ENCODE results near the gene DOLPP1. TPM values are rescaled to one million over a fixed set of nuclear protein-coding genes. Genes with fewer than 3 reads are reported as not detected.

The DOLPP1 gene
- total and polyA plus RNA-seq, 2 of the 8 experiments (the other 6 are each of a cell fraction or from before 2014, with no cell fraction given) = 36.0 to 45.3 TPM

DNA sequence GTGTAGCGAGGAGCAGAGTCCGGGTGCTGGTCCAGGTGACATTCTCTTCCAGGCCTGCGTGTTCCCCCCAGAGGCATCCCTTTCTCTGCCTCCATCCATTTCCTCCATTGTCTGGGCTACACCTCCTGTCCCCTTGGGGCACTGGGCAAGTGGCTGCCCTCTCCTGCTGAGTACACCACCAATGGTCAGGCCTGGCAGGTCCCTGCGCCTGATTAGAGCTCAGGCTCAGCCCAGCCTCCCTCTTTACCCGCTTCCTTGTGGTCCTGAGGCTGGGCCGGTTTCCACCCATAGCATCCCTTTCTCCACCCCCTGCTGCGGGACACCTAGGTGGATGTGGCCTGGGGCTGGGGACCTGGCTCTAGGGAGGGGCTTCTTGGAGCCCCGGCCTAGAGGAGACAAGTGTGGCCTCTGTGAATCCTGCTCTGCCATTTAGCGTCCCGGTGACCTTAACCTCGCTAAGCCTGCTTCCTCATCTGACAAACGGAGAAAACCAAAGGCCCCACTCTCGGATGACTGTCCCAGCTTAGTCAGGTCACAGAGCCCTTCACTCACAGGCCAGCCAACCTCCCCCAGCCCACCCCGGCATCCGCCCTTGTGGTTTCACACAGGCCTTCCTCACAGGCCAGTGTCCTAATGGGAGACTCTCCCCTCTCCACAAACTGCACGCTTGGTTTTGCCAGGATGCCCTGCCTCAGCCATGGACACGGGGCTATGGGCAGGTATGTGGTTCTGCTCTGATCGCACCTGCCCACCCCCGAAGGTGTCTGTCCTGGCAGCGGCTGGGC is 12.9 kb downstream of the DOLPP1 start:
- no peak overlapping the region for H4K91ac ChIP-seq (replicated peaks; ENCODE audit: insufficient read length, low read length)
- whole genome bisulfite sequencing, 2 experiments (ENCODE audit: extremely low coverage in 1 of 2, insufficient coverage in 1 of 2, insufficient read length in 1 of 2, insufficient replicate concordance in 2 of 2, low coverage in 1 of 2, low lambda C conversion rate in 2 of 2, missing lambda C conversion rate in 1 of 2) = 91% methylated on average over 18 of the region's 20 CpGs; no CpG with 5 or more reads in 1 of the 2 experiments
- H3K56ac ChIP-seq (replicated peaks; ENCODE audit: insufficient read length, low read depth, low read length) = no peak overlapping the region
- no peak overlapping the region for H3K4me3 ChIP-seq (ENCODE audit: extremely low read depth in 1 of 4, insufficient read depth in 2 of 4, low read depth in 3 of 4, low read length in 4 of 4)
- no peaks in the 10 kb centered on the region for H3K27me3 ChIP-seq (replicated peaks in 1 of 4; ENCODE audit: control insufficient read depth in 3 of 4, extremely low read depth in 1 of 4, insufficient read depth in 3 of 4, low read length in 3 of 4)
- no peak overlapping the region; the same call in 1 of the 2 replicates for H3K27ac ChIP-seq (ENCODE audit: low read depth, low read length)
- CTCF ChIA-PET (ENCODE audit: partially characterized antibody) = interaction anchor here (1.4 to 2.6 kb wide), 4 partner anchors 10 to 88 kb away, joined by 3 to 12 read pairs (median 6); no protein-coding TSS in a partner anchor
- no peak for TF ChIP-seq SP1 (IDR thresholded peaks at IDR 0.05; ENCODE audit: low read depth, low read length)
- no peak for TF ChIP-seq SIRT6 (IDR thresholded peaks at IDR 0.05; ENCODE audit: low read length)
- TF ChIP-seq, protein P1, sequence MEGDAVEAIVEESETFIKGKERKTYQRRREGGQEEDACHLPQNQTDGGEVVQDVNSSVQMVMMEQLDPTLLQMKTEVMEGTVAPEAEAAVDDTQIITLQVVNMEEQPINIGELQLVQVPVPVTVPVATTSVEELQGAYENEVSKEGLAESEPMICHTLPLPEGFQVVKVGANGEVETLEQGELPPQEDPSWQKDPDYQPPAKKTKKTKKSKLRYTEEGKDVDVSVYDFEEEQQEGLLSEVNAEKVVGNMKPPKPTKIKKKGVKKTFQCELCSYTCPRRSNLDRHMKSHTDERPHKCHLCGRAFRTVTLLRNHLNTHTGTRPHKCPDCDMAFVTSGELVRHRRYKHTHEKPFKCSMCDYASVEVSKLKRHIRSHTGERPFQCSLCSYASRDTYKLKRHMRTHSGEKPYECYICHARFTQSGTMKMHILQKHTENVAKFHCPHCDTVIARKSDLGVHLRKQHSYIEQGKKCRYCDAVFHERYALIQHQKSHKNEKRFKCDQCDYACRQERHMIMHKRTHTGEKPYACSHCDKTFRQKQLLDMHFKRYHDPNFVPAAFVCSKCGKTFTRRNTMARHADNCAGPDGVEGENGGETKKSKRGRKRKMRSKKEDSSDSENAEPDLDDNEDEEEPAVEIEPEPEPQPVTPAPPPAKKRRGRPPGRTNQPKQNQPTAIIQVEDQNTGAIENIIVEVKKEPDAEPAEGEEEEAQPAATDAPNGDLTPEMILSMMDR (IDR thresholded peaks at IDR 0.05; ENCODE audit: control extremely low read depth in 1 of 3, insufficient read depth in 1 of 3, low read depth in 1 of 3, low read length in 3 of 3) = no peak
- no peak for TF ChIP-seq TAF1 (IDR thresholded peaks at IDR 0.05; ENCODE audit: low read depth, low read length)
- TF ChIP-seq NANOG (IDR thresholded peaks at IDR 0.05; ENCODE audit: insufficient read depth, low read depth, low read length, poor library complexity, severe bottlenecking) = no peak
- no peak for TF ChIP-seq BRCA1 (IDR thresholded peaks at IDR 0.05; ENCODE audit: low read depth, low read length)
- TF ChIP-seq YY1 (IDR thresholded peaks at IDR 0.05; ENCODE audit: low read depth, low read length) = no peak
- H2BK120ac ChIP-seq (replicated peaks; ENCODE audit: low read depth, low read length) = no peak overlapping the region
- no peaks in the 10 kb centered on the region for H3K9me3 ChIP-seq (ENCODE audit: insufficient read depth in 2 of 2, low read depth in 1 of 2, low read length in 1 of 2)
- H3K79me2 ChIP-seq (ENCODE audit: control insufficient read depth in 1 of 2, insufficient read depth in 2 of 2, low read length in 2 of 2) = no peaks in the 10 kb centered on the region
- POLR2A ChIA-PET (ENCODE audit: partially characterized antibody) = interaction anchor here (1.3 to 4.7 kb wide), 3 partner anchors 10 to 18 kb away, joined by 3 to 22 read pairs (median 7); partner anchors contain the start of genes DOLPP1 and PTPA
- H4K8ac ChIP-seq (ENCODE audit: extremely low read depth, insufficient read depth, low read length) = no peak overlapping the region
- H2BK20ac ChIP-seq (ENCODE audit: low read length) = no peak overlapping the region
- no peak for DNase-seq (ENCODE audit: low read depth in 1 of 2, low spot score in 2 of 2)
- no peak overlapping the region for H3K9ac ChIP-seq (replicated peaks in 1 of 4; ENCODE audit: extremely low read depth in 1 of 4, low read depth in 3 of 4, low read length in 3 of 4)
- no peak overlapping the region for H2AFZ ChIP-seq (ENCODE audit: low read length)
- no peak overlapping the region for H2BK5ac ChIP-seq (ENCODE audit: low read depth, low read length)
- H3K4me1 ChIP-seq (replicated peaks in 1 of 4; ENCODE audit: control insufficient read depth in 3 of 4, insufficient read depth in 4 of 4, low read length in 3 of 4) = no peaks in the 10 kb centered on the region
- no peak overlapping the region for H2AK5ac ChIP-seq (ENCODE audit: low read depth, low read length)
- H3K36me3 ChIP-seq (ENCODE audit: control insufficient read depth in 2 of 4, insufficient read depth in 4 of 4, low read length in 3 of 4) = peaks cover 5 to 16% (median 10%) of the 10 kb centered on the region in 4 experiments; a peak in 7 of 8 replicates
- H3K18ac ChIP-seq (ENCODE audit: extremely low read depth, low read length) = no peak overlapping the region; the same call in 1 of the 2 replicates
- no peak overlapping the region for H2BK15ac ChIP-seq (ENCODE audit: low read length)
- H3K23ac ChIP-seq (ENCODE audit: insufficient read length) = no peak overlapping the region
- H4K20me1 ChIP-seq (replicated peaks in 1 of 2; ENCODE audit: control insufficient read depth in 1 of 2, insufficient read depth in 2 of 2, low read length in 2 of 2) = peaks cover 0 to under 1% of the 10 kb centered on the region in 2 experiments
- H3K4me2 ChIP-seq (ENCODE audit: insufficient read depth in 1 of 2, low read depth in 2 of 2, low read length in 2 of 2) = no peak overlapping the region
- H4K5ac ChIP-seq (ENCODE audit: insufficient read length, low read depth, low read length) = no peak overlapping the region
- no peak overlapping the region for H2BK12ac ChIP-seq (ENCODE audit: low read depth, low read length)
- no peaks in the 10 kb centered on the region for H3K23me2 ChIP-seq (ENCODE audit: low read depth, low read length)
- no peak overlapping the region for H3K14ac ChIP-seq (ENCODE audit: insufficient read length)
- FAIRE-seq = no peak
- no peaks in the 10 kb centered on the region for H3K79me1 ChIP-seq (ENCODE audit: low read depth, low read length)
- H3K4ac ChIP-seq (replicated peaks; ENCODE audit: insufficient read length, low read depth, low read length) = no peak overlapping the region

Data from H1 (cell line).